ENCODE data around the gene TAS2R46. TPM values are rescaled to one million over a fixed set of nuclear protein-coding genes. Genes with fewer than 3 reads are reported as not detected.

Gene TAS2R46
- total RNA-seq, 2 experiments from 2014 or later = 1.5 to 1.6 TPM

DNA sequence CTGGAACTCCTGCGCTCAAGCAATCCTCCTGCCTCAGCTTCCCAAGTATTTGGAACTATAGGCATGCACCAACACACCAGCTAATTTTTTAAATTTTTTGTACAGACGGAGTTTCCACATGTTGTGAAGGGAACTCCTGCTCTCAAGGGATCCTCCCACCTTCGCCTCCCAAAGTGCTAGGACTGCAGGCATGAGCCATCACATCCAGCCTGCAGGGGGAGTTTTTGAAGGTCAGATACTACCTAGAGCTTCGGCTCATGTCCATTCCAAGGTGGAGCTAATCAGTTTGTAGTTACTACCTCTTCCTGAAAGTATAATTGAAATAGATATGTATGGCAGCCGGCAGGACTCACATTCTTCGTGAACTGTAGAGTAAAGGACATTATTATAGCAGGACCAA is 36.0 kb downstream of the TAS2R46 start:
- ATAC-seq (ENCODE audit: poor library complexity) = no peak
- intact Hi-C loops (cut with DNase I, micrococcal nuclease) = no loop called here
- H3K9me3 Mint-ChIP-seq = peaks cover 2% of the 10 kb centered on the region
- POLR2A ChIA-PET = no interaction called here
- Histone ChIP-seq H3K4me1 (ENCODE audit: insufficient read depth, low read length) (no peaks in the 10 kb centered on the region), H3K27me3 (ENCODE audit: control insufficient read depth in 1 of 2, insufficient read depth in 2 of 2, low read length in 2 of 2) (no peaks in the 10 kb centered on the region), H3K27ac (ENCODE audit: low read depth in 1 of 2, low read length in 2 of 2) (no peak overlapping the region), H3K36me3 (ENCODE audit: insufficient read depth, low read length) (peaks cover 9% of the 10 kb centered on the region), H3K9me3 (ENCODE audit: control insufficient read depth in 1 of 2, insufficient read depth in 1 of 2, low read length in 2 of 2) (peaks cover 0 to 6% of the 10 kb centered on the region in 2 experiments), H3K4me3 (ENCODE audit: low read length) (no peak overlapping the region)
- H3K27me3 Mint-ChIP-seq = no peaks in the 10 kb centered on the region
- DNase-seq = no peak
- no peak overlapping the region for H3K4me3 Mint-ChIP-seq
- TF ChIP-seq, protein P1, sequence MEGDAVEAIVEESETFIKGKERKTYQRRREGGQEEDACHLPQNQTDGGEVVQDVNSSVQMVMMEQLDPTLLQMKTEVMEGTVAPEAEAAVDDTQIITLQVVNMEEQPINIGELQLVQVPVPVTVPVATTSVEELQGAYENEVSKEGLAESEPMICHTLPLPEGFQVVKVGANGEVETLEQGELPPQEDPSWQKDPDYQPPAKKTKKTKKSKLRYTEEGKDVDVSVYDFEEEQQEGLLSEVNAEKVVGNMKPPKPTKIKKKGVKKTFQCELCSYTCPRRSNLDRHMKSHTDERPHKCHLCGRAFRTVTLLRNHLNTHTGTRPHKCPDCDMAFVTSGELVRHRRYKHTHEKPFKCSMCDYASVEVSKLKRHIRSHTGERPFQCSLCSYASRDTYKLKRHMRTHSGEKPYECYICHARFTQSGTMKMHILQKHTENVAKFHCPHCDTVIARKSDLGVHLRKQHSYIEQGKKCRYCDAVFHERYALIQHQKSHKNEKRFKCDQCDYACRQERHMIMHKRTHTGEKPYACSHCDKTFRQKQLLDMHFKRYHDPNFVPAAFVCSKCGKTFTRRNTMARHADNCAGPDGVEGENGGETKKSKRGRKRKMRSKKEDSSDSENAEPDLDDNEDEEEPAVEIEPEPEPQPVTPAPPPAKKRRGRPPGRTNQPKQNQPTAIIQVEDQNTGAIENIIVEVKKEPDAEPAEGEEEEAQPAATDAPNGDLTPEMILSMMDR (IDR thresholded peaks at IDR 0.05) = no peak
- H3K4me1 Mint-ChIP-seq (ENCODE audit: low read depth) = peaks cover 7% of the 10 kb centered on the region
- peaks cover 80% of the 10 kb centered on the region for H3K36me3 Mint-ChIP-seq (ENCODE audit: low read depth)
- H3K27ac Mint-ChIP-seq = no peak overlapping the region
- CTCF ChIA-PET = no interaction called here

DNA sequence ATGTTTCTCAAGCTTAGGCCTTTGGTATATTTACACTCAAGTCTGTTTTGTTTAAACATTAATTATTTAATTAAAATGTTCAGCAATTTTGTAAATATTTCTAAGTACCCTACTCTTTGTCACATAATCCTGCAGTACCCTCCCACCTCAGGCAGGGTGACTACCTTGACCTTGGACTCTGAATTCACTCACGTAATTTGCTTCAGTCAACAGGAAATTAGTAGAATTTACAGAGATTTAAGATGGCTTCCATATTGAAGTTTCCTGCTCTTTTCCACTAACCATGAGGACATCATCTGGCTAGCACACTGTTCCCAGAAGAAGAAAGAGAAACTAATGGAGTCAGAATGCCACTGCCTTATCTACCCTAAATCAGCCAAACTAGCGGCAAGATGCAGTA is 38.7 kb downstream of the TAS2R46 start:
- H3K9me3 ChIP-seq (ENCODE audit: control insufficient read depth in 1 of 2, insufficient read depth in 1 of 2, low read length in 2 of 2) = peaks cover 0 to 6% of the 10 kb centered on the region in 2 experiments
- Mint-ChIP-seq H3K4me1 (ENCODE audit: low read depth) (peaks cover 7% of the 10 kb centered on the region), H3K27me3 (no peaks in the 10 kb centered on the region), H3K36me3 (ENCODE audit: low read depth) (peaks cover 74% of the 10 kb centered on the region), H3K27ac (no peak overlapping the region), H3K9me3 (peaks cover 2% of the 10 kb centered on the region), H3K4me3 (no peak overlapping the region)
- CTCF ChIA-PET = no interaction called here
- TF ChIP-seq, protein P1 (IDR thresholded peaks at IDR 0.05) = no peak
- H3K4me1 ChIP-seq (ENCODE audit: insufficient read depth, low read length) = no peaks in the 10 kb centered on the region
- no peaks in the 10 kb centered on the region for H3K27me3 ChIP-seq (ENCODE audit: control insufficient read depth in 1 of 2, insufficient read depth in 2 of 2, low read length in 2 of 2)
- peaks cover 3% of the 10 kb centered on the region for H3K36me3 ChIP-seq (ENCODE audit: insufficient read depth, low read length)
- no peak overlapping the region for H3K4me3 ChIP-seq (ENCODE audit: low read length)
- DNase-seq = no peak
- ATAC-seq (ENCODE audit: poor library complexity) = no peak
- intact Hi-C loops (cut with DNase I, micrococcal nuclease) = no loop called here
- H3K27ac ChIP-seq (ENCODE audit: low read depth in 1 of 2, low read length in 2 of 2) = no peak overlapping the region
- POLR2A ChIA-PET = no interaction called here

DNA sequence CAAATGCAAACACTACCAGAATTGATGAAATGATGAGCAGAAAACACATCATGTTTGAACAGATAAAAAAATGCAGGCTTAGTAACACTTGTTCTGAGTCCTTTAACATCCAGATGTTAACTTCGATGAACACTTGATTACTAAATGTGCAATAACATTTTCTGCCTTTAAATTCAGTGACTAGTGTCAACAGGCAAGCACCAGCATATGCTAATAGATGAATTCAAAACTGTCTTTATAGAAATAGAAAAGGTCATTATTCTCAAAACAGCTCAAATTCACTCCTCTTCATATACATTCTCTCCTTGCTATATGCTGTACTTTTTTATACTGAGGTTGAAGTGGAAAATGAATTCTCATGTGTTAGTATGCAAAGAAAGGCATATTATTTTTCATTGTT is 39.6 kb downstream of the TAS2R46 start, which contains the start of gene TAS2R19:
Gene TAS2R19 (minus strand): TSS at position 101 of the 400 bp plus-strand sequence. CDS start 49 bp downstream, at position 52.
- TF ChIP-seq, protein P1 (IDR thresholded peaks at IDR 0.05) = no peak
- Histone ChIP-seq H3K36me3 (ENCODE audit: insufficient read depth, low read length) (peaks cover under 1% of the 10 kb centered on the region), H3K4me1 (ENCODE audit: insufficient read depth, low read length) (no peaks in the 10 kb centered on the region), H3K27me3 (ENCODE audit: control insufficient read depth in 1 of 2, insufficient read depth in 2 of 2, low read length in 2 of 2) (no peaks in the 10 kb centered on the region), H3K27ac (ENCODE audit: low read depth in 1 of 2, low read length in 2 of 2) (no peak within 1 kb of the TSS), H3K4me3 (ENCODE audit: low read length) (no peak within 1 kb of the TSS), H3K9me3 (ENCODE audit: control insufficient read depth in 1 of 2, insufficient read depth in 1 of 2, low read length in 2 of 2) (peaks cover 0 to 6% of the 10 kb centered on the region in 2 experiments)
- ATAC-seq (ENCODE audit: poor library complexity) = no peak
- Mint-ChIP-seq H3K4me1 (ENCODE audit: low read depth) (peaks cover 11% of the 10 kb centered on the region), H3K36me3 (ENCODE audit: low read depth) (peaks cover 74% of the 10 kb centered on the region), H3K27ac (no peak within 1 kb of the TSS), H3K27me3 (no peaks in the 10 kb centered on the region), H3K4me3 (no peak within 1 kb of the TSS), H3K9me3 (peaks cover 2% of the 10 kb centered on the region)
- DNase-seq = no peak
- intact Hi-C loops (cut with DNase I, micrococcal nuclease) = no loop called here
- ChIA-PET CTCF (no interaction called here), POLR2A (no interaction called here)

All from CD4-positive, alpha-beta T cell (primary cell).